Fibroblast of pulmonary artery (primary cell): ENCODE data around the gene KHDRBS2.

Experiments used
- DNase-seq: peaks from one replicate; pipeline ENCODE4 v3.0.0-alpha.2; 2010; ENCODE audit warnings: low read depth
- H3K4me3 ChIP-seq: replicated peaks from 2 replicates; pipeline ENCODE4 v1.5.1; 2011; ENCODE audit warnings: low read depth, mild to moderate bottlenecking, control low read depth, low read length, moderate library complexity
- TF ChIP-seq, protein P1 (sequence below): IDR thresholded peaks from 2 replicates; pipeline ENCODE4 v1.5.1; 2011; ENCODE audit warnings: mild to moderate bottlenecking, control low read depth, low read length, inconsistent platforms; ENCODE audit errors: missing control alignments

The KHDRBS2 gene

DNA sequence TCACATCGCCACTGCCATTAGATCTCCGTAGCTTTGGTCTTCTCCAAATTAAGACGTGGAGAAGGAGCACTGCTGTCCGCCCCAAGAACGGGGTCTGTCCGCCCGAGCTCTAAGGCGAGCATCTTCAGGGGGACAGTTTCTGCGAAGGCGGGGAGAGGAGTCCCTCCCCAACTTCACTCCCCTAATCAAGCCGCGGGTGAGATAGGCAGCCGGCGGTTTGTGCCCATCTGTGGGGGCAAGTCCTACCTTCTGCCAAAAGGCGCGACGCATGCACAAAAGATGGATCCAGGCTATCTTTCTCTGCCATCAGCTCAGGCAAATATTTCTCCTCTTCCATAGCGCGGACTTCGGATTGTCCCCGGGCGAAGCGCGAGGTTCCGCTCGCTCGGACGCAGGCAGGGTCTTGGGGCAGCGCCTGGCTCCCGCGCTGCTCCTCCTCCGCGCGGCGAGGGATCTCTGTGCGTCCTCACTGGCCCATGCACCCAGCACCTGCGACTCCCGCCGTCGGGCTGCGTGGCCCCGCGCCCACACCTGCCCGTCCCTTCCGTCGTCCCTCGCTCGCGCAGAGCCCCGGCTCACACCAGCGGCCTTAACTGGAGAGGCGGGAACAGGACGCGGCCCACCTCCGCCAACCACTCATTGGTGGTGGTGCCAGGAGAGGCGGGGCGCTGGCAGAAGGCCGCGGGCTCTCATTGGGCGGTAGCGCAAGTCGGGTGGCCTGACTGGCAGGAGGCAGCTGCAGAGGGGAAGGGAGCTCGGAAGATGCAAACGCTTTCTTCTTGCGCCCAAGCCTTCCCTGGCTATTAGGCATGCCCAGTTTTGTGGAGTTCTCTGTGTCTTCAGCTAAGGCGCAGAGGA is at the start of gene KHDRBS2:
TSS of gene KHDRBS2 (minus strand) at position 614 of the 858 bp plus-strand sequence.
- no peak within 1 kb of the TSS for H3K4me3 ChIP-seq
- TF ChIP-seq, protein P1, sequence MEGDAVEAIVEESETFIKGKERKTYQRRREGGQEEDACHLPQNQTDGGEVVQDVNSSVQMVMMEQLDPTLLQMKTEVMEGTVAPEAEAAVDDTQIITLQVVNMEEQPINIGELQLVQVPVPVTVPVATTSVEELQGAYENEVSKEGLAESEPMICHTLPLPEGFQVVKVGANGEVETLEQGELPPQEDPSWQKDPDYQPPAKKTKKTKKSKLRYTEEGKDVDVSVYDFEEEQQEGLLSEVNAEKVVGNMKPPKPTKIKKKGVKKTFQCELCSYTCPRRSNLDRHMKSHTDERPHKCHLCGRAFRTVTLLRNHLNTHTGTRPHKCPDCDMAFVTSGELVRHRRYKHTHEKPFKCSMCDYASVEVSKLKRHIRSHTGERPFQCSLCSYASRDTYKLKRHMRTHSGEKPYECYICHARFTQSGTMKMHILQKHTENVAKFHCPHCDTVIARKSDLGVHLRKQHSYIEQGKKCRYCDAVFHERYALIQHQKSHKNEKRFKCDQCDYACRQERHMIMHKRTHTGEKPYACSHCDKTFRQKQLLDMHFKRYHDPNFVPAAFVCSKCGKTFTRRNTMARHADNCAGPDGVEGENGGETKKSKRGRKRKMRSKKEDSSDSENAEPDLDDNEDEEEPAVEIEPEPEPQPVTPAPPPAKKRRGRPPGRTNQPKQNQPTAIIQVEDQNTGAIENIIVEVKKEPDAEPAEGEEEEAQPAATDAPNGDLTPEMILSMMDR, result no peak
- DNase-seq, result peak; percentile 0

DNA sequence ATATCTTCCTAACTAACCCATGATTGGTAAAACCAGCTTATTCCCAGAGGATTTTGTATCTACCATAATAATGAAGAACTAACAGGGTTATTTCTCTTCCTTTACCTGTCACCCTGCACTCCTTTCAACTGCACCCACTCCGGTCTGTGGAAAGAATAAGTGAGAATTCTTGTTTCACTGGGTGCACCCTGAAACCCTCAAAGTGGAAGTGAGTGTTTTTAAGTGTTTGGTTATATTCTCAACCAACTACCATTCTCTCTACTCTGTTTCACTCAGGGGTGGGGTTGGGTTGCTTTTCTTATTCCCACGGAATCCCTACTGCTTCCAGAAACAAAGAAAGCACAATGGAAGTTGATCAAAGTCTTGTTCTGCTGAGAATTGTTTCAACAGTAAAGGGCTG is 42.6 kb upstream of the KHDRBS2 start:
- TF ChIP-seq, protein P1, result no peak
- DNase-seq, result no peak
- H3K4me3 ChIP-seq, result no peak overlapping the region

DNA sequence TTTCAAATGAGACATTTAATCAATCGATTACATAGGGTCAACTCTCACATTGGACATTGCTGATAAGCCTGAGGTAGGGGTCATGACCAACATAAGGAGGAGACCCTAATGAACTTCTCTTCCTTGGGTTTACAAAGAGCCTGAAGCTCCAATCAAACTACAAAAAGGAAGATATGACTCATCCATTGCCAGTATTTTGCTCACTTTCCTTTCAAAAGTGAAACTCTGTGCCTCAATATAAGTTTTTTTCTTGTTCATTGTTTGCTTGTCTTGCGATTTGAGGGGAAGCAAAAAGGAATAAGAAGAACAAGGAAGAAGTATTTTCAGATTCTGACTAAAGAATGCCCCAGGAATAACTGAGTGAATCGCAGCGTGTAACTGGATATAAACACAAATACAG is 38.8 kb upstream of the KHDRBS2 start:
- no peak overlapping the region for H3K4me3 ChIP-seq
- no peak for DNase-seq
- TF ChIP-seq, protein P1, result no peak

DNA sequence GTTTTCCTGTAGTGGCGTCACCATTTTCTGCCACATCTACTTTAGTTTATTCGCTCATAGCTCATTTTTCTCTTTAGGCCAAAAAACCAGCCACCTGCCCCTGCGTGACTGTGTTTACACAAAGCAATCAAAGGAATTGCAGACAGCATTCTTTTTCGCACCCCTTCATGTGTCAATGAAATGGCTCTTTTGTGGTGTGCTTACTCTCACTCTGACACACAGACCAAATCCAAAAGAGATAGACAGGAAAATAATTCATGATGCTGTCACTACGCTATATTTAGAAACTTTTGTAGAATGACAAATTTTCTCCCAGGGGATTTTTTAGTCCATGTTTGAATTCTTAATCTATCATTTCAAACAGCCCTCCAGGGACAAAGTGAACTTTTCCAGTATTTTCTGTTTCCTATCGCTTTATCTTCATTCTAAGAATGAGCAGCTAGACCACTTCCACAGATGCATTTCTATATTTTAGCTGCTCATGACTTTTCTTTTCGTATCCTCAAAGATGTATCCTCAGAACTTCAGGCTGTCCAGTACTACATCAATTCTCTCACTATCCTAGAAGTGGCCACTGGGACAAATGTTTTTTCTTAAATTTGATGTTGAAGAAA is 37.9 kb upstream of the KHDRBS2 start:
- TF ChIP-seq, protein P1, result no peak
- no peak for DNase-seq
- no peak overlapping the region for H3K4me3 ChIP-seq

DNA sequence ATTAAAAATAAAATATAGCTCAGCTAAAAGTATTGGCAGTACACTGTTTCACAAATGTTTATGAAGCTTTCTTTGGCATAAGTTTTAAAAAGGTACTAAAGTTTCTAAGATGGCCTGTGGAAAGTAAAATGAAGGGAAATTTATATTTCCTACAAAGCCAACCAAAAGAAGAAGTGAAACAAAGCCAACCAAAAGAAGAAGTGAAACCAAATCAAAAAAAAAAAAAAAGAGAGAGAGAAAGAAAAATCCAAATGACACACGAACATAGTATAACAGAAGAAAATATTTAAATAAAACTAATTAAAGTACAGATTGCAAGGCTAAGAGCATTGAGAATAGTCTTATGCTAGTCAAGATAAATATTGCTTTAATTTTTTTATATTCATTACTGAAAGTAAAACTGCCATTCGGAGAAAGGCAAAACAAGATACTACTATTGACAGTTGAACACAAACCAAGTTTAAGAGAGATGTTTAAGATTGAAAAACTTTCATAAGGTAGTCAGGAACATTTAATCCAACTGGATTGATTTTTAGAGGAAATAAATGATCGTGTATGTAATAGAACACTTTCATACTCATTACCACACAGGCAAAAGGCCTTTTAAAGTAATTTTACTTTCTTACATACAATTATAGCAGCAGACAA is 12.8 kb upstream of the KHDRBS2 start:
- no peak for DNase-seq
- H3K4me3 ChIP-seq, result no peak overlapping the region
- TF ChIP-seq, protein P1, result no peak

DNA sequence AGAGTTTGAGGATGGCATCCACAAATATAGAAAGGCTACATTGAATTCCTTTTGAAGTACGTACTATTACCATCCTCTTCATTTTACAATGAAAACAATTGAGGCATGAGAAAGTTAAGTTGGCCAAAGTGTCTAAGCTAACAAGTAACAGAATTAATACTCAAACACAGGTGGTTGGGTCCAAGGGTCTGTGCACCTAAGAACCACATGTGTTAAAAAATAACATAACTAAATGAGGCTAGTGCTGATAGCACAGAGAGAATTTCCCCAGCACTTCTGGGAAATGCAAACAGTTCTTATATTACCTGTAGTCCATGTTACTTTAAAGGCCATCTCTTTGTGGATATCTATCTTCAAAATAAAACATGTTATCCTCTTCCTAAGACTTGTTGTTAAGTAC is 10.5 kb upstream of the KHDRBS2 start:
- TF ChIP-seq, protein P1, result no peak
- no peak overlapping the region for H3K4me3 ChIP-seq
- no peak for DNase-seq
